NCI-H187 treated with DMSO at 0.1 percent for 48 hours (cell line): ENCODE measurements around the gene MTMR12.
"Not testable (repeated sequence)": the region's sequence is repeated elsewhere in the genome, so short reads cannot be mapped to it uniquely, and the experiment has no call there.

Experiments
- DNase-seq: peaks from one replicate; lab custom pipeline; 2025; lab: John Stamatoyannopoulos, UW

The MTMR12 gene

DNA sequence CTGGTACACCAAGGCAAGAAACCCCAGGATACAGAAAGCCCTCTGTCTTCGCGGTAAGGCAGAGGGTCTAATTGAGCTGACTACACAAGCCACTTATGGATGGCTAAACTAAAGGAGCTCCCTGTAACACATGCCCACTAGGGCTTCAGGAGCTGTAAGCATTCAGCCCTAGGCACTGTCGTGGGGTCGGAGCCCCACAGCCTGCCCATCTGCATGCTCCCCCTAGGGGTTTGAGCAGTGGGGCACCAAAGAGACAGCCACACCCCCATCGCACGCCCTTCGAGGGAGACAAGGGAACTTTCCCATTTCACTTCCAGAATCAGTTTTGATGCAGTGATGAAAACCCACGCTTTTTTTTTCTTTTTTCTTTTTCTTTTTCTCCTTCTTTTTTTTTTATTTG lies 11.0 kb upstream of the MTMR12 start:
- DNase-seq: no peak

DNA sequence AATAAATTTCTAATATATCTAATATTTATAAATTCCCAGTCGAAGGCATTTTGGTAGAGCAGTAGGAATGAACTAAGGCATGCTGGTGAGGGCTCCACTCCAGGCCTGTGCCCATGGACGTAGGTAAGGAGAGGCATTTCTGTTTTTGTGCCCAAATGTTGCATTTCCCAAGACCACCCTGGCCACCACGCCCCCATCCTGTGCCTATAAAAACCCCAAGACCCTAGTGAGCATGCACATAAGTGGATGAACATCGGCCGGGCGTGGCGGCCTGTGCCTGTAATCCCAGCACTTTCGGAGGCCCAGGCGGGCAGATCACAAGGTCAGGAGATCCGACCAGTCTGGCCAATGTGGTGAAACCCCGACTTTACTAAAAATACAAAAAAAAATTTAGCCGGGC lies 10.1 kb upstream of the MTMR12 start:
- no peak for DNase-seq

DNA sequence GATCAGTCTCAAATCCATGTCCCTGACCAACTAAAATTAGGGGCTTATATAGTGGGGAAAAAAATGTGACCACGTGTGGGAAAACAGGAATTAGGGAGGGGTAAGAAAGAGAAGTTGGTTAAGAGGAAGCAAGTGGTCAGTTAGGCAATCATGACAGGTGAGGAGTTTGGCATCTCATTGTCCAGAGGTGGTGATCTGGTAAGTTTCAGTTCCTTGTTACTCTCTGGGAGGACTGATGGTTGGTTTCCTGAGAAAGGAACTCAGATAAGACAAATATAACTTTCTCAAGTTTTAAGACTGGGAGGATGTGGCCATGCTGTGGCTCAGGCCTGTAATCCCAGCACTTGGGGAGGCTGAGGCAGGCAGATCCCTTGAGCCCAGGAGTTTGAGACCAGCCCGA lies 9.0 kb upstream of the MTMR12 start:
- DNase-seq: not testable (repeated sequence)

DNA sequence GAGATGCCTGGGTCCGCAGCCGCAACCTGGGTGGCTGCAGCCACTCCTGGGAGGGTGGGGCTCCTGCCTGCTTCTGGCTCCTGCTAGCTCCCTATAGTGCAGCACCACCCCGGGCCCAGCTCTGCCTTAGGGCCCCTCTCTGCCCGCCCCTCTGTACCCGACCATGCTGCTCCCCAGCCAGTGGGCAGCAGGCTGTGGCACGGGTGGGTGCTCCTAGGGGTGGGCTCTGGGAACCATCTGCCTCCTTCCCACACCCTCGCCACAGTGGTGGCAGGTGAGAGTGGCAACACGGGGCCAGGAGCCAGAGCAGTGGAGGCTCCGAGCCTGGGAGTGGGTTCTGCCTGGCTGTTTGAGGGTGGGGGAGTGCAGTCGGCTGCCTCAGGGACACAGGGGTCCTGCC lies 7.8 kb upstream of the MTMR12 start:
- DNase-seq: no peak

DNA sequence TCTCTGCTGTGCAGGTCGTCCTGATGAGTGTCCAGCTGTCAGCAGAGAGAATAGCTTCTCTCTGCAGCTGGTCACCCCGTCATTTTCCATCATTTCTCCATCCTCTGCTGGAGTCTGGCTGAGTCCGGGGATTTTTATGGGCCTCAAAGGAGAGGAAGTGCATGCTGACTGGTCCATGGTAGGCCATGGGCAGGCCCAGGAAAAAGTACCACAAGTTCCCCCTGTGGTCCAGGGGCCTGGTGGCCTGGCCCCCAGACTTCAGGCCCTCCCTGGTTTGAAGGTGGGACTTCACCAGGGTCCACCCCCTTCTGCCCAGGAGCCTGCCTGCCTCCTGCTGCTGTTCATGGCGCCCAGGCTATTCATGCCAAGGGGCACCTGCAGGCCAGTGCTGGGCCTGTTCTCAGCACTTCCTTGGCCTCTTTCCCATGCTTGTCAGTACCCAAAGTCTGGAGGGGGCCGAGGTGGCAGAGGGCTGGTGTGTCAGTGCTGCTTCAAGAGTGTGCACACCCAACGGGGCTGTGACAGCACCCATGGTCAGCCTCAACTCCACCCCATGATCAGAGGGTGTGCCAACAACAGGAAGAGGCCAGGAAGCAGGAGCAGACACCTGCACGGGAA lies 7.3 kb upstream of the MTMR12 start:
- no peak for DNase-seq

DNA sequence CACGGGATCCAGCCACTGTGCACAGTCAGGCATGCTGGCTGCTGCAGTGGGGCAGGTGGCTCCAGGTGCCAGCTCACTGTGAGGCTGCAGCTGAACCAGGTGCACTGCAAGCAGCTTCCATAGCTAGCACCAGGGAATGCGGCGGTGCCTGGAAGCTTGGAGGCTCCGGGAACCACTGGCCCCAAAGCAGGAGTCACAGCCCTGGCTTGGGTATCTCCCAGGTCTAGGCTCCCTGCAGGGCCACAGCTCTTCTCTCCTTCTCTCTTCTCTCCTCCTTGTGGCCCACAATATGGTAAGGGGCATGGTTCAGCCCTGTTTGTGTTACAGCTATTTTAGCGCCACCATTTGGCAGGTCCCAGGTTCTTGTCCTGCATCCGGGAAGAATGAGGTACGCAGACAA lies 6.7 kb upstream of the MTMR12 start:
- DNase-seq: no peak

DNA sequence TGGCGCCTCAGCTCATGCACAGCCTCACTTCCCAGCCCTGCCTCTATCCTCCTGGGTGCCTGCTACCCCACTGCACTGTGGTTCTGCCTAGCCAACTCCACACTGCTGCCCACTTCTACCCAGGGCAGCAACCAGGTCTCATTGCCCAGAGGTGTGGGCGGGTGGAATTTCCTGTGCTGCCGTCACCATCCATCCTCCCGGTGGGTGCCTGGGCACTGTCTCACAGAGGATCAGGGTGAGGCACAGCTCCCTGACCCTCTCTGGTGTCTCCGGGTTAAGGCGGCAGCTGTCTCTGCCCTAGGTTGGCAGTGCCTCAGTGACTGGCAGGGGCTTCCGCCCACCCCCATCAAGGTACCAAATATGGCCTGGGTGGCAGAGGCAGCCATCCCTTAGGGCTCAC lies 4.3 kb upstream of the MTMR12 start:
- DNase-seq: no peak

DNA sequence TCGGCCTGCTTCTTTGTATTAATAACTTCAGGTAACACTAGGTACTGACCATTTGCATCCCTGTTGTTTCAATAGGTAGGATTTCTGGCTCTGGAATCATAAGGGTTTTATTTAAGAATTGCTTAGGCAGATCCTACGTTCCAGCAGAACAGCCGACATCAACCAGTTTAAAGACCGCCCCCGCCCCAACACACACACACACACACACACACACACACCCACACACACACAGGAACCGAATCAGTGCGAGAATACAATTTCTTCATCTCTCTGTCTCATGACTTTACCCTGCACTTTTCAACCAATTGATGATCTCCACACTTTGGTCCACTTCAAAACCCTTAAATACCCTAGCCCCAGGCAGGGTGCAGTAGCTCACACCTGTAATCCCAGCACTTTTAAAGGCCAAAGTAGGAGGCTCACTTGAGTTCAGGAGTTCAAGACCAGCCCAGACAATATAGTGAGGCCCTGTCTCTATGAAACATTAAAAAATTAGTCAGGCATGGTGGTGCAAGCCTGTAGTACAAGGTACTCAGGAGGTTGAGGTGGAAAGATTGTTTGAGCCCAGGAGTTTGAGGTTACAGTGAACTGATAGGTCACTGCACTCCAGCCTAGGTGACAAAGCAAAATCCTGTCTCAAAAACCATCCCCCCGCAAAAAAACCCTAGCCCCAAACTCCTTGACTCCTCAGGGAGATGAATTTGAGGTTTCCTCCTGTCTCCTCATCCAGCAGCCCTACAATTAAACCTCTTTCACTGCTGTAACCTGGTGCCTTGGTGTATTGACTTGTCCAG lies 2.7 kb upstream of the MTMR12 start:
- no peak for DNase-seq

DNA sequence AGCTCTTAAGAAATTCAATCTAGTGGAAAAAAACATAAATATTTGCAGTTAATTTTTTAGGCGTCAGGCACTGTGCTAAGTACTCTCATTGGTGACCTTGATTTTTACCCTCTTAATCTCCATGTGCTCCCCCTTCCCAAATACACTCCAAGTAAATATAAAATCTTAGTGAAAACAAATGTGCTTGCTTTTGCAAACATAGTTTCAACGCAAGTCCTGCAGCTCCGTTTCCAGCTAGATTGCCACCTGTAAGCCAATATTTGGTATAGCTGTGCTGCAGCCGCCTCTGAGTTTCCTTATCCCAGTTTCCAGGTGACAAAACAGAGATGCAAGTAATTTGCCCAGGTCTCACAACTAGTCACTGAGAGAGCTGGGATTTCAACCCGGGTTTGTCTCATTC lies 1.9 kb upstream of the MTMR12 start:
- DNase-seq: no peak

DNA sequence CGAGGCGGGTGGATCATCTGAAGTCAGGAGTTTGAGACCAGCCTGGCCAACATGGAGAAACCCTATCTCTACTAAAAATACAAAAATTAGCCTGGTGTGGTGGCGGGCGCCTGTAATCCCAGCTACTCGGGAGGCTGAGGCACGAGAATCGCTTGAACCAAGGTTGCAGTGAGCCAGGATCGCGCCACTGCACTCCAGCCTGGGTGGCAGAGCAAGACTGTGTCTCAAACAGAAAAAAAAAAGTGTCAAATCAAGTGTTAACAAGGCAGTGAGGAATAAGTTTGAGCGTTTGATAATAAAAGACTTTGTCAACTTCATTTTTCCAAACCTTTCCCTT lies 1.4 kb upstream of the MTMR12 start:
- DNase-seq: not testable (repeated sequence)

DNA sequence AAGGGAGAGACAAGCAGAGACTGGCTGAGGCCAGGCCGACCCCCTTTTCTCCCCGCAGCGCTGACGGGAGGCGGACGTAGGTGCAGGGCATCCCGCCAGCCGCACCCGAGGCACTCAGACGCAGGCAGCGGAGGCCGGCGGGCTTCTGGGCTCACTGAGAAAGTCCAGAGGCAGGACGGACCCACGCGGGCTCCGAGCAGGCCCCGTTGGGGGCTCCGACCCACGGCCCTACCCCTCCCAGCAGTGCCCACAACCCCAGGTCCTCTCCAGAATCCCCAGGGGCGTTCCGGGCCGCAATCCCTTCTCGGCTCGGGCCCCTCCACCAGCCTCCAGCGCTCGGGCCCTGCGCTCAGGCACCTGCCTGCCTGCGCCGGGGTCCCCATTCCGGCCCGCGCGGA lies 543 bp downstream of the MTMR12 start:
- no peak for DNase-seq

DNA sequence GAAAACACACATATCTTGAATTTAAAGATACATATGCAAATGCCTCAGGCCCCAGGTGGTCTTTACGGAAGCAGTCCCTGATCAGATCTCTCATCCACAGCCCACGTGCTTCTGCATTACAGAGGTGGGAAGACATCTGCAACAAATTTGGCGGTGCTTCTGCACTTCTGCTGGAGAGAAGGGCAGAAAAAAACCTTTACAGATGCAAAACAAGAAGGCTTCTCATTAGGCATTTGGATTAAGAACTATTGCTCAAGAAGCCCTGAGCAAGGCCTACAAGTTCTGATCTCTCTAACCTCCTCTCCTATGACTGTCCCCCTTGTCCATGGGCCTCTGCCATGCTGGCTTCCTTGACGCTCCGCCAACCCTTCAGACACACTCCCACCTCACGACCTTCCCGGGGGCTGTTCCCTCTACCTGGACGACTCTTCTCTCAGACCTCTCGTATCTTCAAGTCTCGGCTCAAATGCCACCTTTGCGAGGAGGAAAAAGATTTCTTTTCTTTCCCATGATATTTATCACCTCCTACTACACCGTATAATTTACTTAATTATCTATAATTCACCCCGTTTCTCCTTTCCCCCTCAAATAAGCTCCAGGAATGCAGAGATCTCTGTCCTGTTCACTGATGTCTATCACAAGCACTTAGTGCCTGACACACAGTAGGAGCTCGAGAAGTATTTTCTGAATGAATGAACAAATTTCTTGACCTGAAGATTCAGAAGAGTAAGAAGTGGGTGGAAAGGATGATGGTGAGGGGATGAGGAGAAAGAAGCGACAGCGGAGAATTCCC lies 1.1 kb downstream of the MTMR12 start:
- no peak for DNase-seq

DNA sequence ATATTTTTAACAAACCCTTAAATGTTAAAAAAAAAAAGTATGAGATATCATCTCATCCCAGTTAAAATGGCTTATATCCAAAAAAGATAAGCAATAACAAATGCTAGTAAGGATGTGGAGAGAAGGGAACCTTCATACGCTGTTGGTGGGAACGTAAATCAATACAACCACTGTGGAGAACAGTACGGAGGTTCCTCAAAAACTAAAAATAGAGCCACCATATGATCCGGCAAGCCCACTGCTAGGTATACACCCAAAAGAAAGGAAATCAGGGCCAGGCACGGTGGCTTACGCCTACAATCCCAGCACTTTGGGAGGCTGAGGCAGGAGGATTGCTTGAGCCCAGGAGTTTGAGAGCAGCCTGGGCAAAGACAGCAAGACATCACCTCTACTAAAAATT lies 3.0 kb downstream of the MTMR12 start:
- DNase-seq: no peak

DNA sequence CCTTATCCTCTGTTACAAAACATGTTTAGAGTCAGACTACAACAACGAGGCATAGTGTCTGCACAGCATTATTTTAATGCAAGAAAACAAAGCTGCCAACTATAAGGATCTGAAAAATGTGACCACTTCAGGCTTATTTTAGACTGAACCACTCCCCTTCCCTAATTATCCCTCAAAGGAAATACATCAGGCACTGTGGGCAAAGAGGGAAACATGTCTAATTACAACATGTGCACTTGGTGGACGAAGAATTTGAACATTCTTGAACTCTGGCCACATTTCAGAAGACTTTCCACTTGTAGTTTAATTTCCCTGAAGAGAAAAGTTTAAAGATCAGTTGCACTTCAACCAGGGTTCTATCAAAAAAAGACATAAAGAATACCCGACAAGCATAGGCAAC lies 3.8 kb downstream of the MTMR12 start:
- no peak for DNase-seq

DNA sequence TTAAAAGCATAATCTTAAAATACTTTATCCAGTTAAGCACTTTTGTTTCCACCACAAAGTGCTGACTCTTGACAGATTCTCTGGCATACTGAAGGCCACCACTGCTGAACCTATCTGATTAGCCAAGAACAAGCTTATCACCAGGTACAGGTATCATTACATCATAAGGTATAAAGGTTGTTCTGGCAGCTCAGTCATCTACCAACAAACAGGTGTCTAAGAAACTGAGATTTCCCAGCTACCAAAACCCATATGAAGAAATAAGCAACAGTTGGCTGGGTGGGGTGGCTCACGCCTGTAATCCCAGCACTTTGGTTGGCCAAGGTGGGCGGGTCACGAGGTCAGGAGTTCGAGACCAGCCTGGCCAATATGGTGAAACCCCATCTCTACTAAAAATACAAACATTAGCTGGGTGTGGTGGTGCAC lies 5.0 kb downstream of the MTMR12 start:
- DNase-seq: no peak

DNA sequence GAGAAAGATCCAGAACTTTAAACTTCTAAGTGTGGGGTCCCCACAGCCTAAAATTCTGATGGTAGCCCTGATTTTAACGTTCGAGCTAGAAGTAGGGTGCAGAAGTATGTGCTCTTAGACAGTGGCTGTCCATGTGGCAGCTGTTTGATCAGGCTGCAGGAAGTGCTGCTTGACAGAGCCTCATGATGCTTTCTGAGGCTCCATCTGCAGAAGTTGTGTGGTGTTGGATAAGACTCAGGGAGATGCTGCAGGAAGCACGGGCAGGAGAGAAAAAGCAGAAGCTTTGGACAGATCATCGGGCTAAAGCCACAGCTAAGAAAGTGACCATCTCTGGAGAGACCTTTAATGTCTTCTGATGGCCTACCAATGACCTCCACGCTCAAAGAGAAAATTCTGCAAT lies 8.1 kb downstream of the MTMR12 start:
- no peak for DNase-seq

DNA sequence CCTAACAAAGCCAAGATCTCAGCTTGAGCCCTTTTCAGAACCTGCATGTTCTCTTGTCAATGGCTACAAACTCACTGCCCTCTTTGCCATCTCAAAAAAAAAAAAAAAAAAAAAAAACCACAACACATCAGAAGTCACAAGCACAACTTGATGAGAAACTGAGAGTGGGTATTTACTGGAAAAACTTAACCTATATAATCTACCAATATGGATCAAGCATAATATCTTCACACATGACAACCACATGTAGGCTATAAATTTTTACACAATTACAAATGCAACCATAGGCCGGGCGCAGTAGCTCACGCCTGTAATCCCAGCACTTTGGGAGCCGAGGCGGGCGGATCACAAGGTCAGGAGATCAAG lies 9.0 kb downstream of the MTMR12 start:
- no peak for DNase-seq

DNA sequence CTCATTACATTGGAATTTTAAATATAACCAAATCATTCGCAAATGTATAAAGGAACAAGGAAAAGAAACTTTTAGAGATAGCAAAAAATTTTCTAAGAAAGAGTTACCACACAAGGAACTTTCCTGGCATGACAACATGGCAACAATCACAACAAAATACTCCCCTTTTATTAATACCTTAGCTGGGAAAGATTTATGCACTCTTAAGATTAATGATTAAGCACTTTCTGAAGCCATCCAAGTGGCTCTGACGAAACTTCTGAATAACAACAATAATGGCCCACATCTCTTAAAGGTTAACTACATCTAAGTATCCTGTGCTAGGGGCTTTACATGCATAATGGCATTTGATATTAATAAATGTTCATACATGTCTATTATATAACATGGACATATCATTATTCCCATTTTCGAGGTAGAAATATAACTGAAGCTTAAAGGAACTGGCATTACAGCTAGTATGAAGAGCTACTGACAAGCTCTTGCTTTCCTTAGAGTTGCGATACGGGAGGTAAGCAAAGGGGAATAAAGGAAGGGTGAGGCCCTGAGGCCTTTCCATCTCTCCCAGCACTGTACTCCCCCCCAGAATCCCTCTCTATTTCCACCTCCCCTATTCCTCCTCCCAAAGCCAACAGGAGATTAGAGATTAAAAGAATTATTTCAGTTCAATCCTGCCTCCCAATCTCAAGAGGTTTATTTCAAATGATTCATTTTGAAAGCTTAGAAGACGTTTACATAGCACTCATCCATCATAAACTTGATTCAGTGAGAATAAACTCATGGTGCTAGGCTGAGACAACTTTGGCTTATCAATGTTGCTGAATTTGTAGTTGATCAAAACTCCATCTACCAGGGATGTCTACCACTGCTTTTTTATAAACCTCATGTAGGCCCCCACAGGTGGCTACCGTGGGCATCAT lies 9.6 kb downstream of the MTMR12 start:
- DNase-seq: no peak

DNA sequence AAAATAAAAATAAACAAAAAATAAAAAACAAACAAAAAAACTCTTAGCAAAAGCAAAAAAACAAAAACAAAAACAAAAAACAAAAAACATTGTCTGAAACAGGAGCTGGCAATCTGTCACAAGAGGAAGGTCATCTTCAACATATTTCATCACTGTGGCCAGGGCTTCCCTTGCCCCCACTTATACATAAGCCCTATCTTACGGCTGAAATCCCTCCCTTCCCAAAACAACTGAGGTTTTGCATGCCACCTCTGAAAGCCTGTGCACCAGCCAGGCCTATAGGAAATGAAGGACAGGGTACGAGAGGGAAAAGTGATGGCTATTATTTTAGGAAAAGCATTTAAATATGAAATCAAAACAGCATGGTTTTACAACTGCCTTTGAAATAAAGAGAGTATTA lies 10.8 kb downstream of the MTMR12 start:
- DNase-seq: no peak

DNA sequence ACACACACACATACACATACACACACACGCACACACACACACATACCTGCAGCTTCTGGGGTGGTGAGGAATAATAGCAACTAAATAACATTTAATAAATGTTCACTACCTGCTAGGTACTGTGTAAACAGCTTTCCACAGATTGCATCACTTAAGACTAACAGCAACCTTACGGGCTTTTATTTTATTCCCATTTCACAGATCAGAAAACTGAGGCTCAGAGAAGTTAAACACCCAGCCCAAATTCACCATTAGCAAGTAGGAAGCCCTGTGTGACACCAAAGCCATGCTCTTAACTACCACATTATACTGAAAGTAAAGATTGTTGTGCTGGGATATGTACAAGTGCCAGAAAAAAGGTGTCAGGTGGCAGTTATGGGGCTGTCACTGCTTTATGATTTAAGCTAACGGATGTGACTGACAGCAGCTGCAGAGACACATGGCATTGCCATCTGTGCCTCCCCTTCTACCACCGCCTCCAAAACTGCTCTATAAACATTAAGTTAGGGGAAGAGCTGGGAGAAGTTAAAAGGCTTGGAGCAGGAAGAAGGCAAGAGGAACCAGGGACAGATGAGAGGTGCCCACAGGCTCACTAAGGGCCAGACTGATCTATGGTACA lies 13.6 kb downstream of the MTMR12 start:
- no peak for DNase-seq

DNA sequence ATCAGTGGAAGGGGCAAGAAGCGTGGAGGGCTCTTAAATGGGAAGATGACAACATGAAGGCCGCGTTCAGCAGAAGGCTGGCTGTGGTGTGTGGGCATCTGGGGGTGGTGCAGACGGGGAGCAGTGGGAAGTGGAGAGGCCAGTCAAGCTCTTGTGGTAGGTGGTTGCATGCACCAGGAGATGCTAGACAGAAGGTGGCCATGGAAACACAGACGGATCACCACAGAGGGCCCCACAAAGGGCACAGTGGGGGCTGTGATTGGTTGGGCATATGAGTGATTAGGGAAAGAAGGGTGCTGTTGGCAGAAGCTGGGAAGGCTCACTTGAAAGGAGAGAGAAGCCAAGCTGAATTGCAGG lies 14.7 kb downstream of the MTMR12 start:
- no peak for DNase-seq
